ENCODE data around the gene TAAR6. TPM values are rescaled to one million over a fixed set of nuclear protein-coding genes. Genes with fewer than 3 reads are reported as not detected.
"Not testable (repeated sequence)": the region's sequence is repeated elsewhere in the genome, so short reads cannot be mapped to it uniquely, and the experiment has no call there.

TAAR6 gene
- total and polyA plus RNA-seq, 2 of the 8 experiments (the other 6 are each of a cell fraction or from before 2014, with no cell fraction given) = 0.06 TPM; not detected in 1

DNA sequence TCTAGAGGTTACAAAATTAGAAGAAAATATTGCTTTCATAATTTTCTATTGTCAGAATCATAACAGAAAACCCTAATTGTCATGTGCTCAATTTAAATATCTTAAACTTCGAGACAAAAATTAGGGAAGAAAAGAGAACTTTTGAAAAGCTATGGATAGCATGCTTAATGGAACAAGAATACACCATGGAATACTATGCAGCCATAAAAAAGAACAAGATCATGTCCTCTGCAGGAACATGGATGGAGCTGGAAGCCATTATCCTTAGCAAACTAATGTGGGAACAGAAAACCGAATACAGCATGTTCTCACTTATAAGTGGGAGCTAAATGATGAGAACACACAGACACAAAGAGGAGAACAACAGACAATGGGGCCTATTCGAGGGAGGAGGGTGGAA, 10.0 kb upstream of the TAAR6 start:
- CTCF ChIA-PET (ENCODE audit: partially characterized antibody) = interaction anchor here (0.7 kb wide), 1 partner anchor 713 kb away, joined by 4 read pairs; no protein-coding TSS in a partner anchor
- H3K4me1 ChIP-seq (replicated peaks in 1 of 4; ENCODE audit: control insufficient read depth in 3 of 4, insufficient read depth in 4 of 4, low read length in 3 of 4); H3K23ac ChIP-seq (ENCODE audit: insufficient read length); H3K9me3 ChIP-seq (ENCODE audit: insufficient read depth in 2 of 2, low read depth in 1 of 2, low read length in 1 of 2); POLR2A ChIA-PET (ENCODE audit: partially characterized antibody); H3K4me3 ChIP-seq (ENCODE audit: extremely low read depth in 1 of 4, insufficient read depth in 2 of 4, low read depth in 3 of 4, low read length in 4 of 4); H2BK120ac ChIP-seq (replicated peaks; ENCODE audit: low read depth, low read length); H3K27ac ChIP-seq (ENCODE audit: low read depth, low read length); H3K27me3 ChIP-seq (replicated peaks in 1 of 4; ENCODE audit: control insufficient read depth in 3 of 4, extremely low read depth in 1 of 4, insufficient read depth in 3 of 4, low read length in 3 of 4); H3K36me3 ChIP-seq (ENCODE audit: control insufficient read depth in 2 of 4, insufficient read depth in 4 of 4, low read length in 3 of 4); H2BK20ac ChIP-seq (ENCODE audit: low read length); H3K56ac ChIP-seq (replicated peaks; ENCODE audit: insufficient read length, low read depth, low read length); H2AFZ ChIP-seq (ENCODE audit: low read length); H3K4ac ChIP-seq (replicated peaks; ENCODE audit: insufficient read length, low read depth, low read length); H4K8ac ChIP-seq (ENCODE audit: extremely low read depth, insufficient read depth, low read length); H3K4me2 ChIP-seq (ENCODE audit: insufficient read depth in 1 of 2, low read depth in 2 of 2, low read length in 2 of 2); H3K9ac ChIP-seq (replicated peaks in 1 of 4; ENCODE audit: extremely low read depth in 1 of 4, low read depth in 3 of 4, low read length in 3 of 4); H4K20me1 ChIP-seq (replicated peaks in 1 of 2; ENCODE audit: control insufficient read depth in 1 of 2, insufficient read depth in 2 of 2, low read length in 2 of 2); H3K79me1 ChIP-seq (ENCODE audit: low read depth, low read length); FAIRE-seq; H2BK12ac ChIP-seq (ENCODE audit: low read depth, low read length); H2BK5ac ChIP-seq (ENCODE audit: low read depth, low read length); H3K14ac ChIP-seq (ENCODE audit: insufficient read length); H4K91ac ChIP-seq (replicated peaks; ENCODE audit: insufficient read length, low read length); H2AK5ac ChIP-seq (ENCODE audit: low read depth, low read length); DNase-seq (ENCODE audit: low read depth in 1 of 2, low spot score in 2 of 2); H3K23me2 ChIP-seq (ENCODE audit: low read depth, low read length); H2BK15ac ChIP-seq (ENCODE audit: low read length); H3K18ac ChIP-seq (ENCODE audit: extremely low read depth, low read length); H4K5ac ChIP-seq (ENCODE audit: insufficient read length, low read depth, low read length); H3K79me2 ChIP-seq (ENCODE audit: control insufficient read depth in 1 of 2, insufficient read depth in 2 of 2, low read length in 2 of 2): not testable (repeated sequence)
- WGBS, 2 experiments (ENCODE audit: extremely low coverage in 1 of 2, insufficient coverage in 1 of 2, insufficient read length in 1 of 2, insufficient replicate concordance in 2 of 2, low coverage in 1 of 2, low lambda C conversion rate in 2 of 2, missing lambda C conversion rate in 1 of 2) = 83% methylated on average over 3 of the region's 3 CpGs; no CpG with 5 or more reads in 1 of the 2 experiments
